ENCODE measurements around the gene KCNQ5.

Gene KCNQ5

GRCh38 chr6:72905705-72906478 is 284.0 kb downstream of the KCNQ5 start:
- DNase-seq (ENCODE audit: low read depth, low spot score) = no peak

- DNase-seq (ENCODE audit: low read depth, low spot score) = no peak
Observed at GRCh38 chr6:72911463-72912155, 289.7 kb downstream of the KCNQ5 start.

- no peak for DNase-seq (ENCODE audit: low read depth, low spot score)
Observed at GRCh38 chr6:72913797-72914196, 291.9 kb downstream of the KCNQ5 start.

- no peak for DNase-seq (ENCODE audit: low read depth, low spot score)
Observed at GRCh38 chr6:72916298-72916697, 294.4 kb downstream of the KCNQ5 start.

- DNase-seq (ENCODE audit: low read depth, low spot score) = no peak
Observed at GRCh38 chr6:72916906-72917305, 295.0 kb downstream of the KCNQ5 start.

- DNase-seq (ENCODE audit: low read depth, low spot score) = no peak
Observed at GRCh38 chr6:72922401-72922800, 300.5 kb downstream of the KCNQ5 start.

GRCh38 chr6:72925136-72925535 is 303.3 kb downstream of the KCNQ5 start:
- no peak for DNase-seq (ENCODE audit: low read depth, low spot score)

GRCh38 chr6:72930556-72931132 is 308.8 kb downstream of the KCNQ5 start:
- no peak for DNase-seq (ENCODE audit: low read depth, low spot score)

GRCh38 chr6:72931325-72931887 is 309.5 kb downstream of the KCNQ5 start:
- no peak for DNase-seq (ENCODE audit: low read depth, low spot score)

GRCh38 chr6:72933233-72933632 is 311.4 kb downstream of the KCNQ5 start:
- no peak for DNase-seq (ENCODE audit: low read depth, low spot score)

- no peak for DNase-seq (ENCODE audit: low read depth, low spot score)
Observed at GRCh38 chr6:72936766-72937559, 315.1 kb downstream of the KCNQ5 start.

GRCh38 chr6:72938104-72938503 is 316.2 kb downstream of the KCNQ5 start:
- DNase-seq (ENCODE audit: low read depth, low spot score) = no peak

- DNase-seq (ENCODE audit: low read depth, low spot score) = no peak
Observed at GRCh38 chr6:72939004-72939403, 317.1 kb downstream of the KCNQ5 start.

- no peak for DNase-seq (ENCODE audit: low read depth, low spot score)
Observed at GRCh38 chr6:72940265-72940664, 318.4 kb downstream of the KCNQ5 start.

GRCh38 chr6:72941263-72941662 is 319.4 kb downstream of the KCNQ5 start:
- no peak for DNase-seq (ENCODE audit: low read depth, low spot score)

- no peak for DNase-seq (ENCODE audit: low read depth, low spot score)
Observed at GRCh38 chr6:72941751-72942150, 319.9 kb downstream of the KCNQ5 start.

GRCh38 chr6:72943699-72944098 is 321.8 kb downstream of the KCNQ5 start:
- DNase-seq (ENCODE audit: low read depth, low spot score) = no peak

- DNase-seq (ENCODE audit: low read depth, low spot score) = no peak
Observed at GRCh38 chr6:72944660-72945059, 322.8 kb downstream of the KCNQ5 start.

GRCh38 chr6:72946774-72947173 is 324.9 kb downstream of the KCNQ5 start:
- DNase-seq (ENCODE audit: low read depth, low spot score) = no peak

- no peak for DNase-seq (ENCODE audit: low read depth, low spot score)
Observed at GRCh38 chr6:72947534-72947933, 325.7 kb downstream of the KCNQ5 start.

- no peak for DNase-seq (ENCODE audit: low read depth, low spot score)
Observed at GRCh38 chr6:72948153-72948552, 326.3 kb downstream of the KCNQ5 start.
